Lower leg skin (tissue), 3 donors: ENCODE data around the gene AATF.

ENCODE experiments used
- POLR2A ChIP-seq, 2 donors: fragments of 450-650 bp; IDR thresholded peaks; one replicate each; pipeline ENCODE4 v1.6.1; 2016 to 2017; ENCODE audit warnings: antibody characterized with exemption in 2 of 2, mild to moderate bottlenecking in 1 of 2, moderate library complexity in 1 of 2
- TF ChIP-seq, protein P1 (sequence below), 3 donors: fragments of 450-650 bp; IDR thresholded peaks; one replicate each; pipeline ENCODE4 v1.5.1; 2016; ENCODE audit warnings: antibody characterized with exemption in 3 of 3, mild to moderate bottlenecking in 3 of 3, moderate library complexity in 2 of 3

DNA sequence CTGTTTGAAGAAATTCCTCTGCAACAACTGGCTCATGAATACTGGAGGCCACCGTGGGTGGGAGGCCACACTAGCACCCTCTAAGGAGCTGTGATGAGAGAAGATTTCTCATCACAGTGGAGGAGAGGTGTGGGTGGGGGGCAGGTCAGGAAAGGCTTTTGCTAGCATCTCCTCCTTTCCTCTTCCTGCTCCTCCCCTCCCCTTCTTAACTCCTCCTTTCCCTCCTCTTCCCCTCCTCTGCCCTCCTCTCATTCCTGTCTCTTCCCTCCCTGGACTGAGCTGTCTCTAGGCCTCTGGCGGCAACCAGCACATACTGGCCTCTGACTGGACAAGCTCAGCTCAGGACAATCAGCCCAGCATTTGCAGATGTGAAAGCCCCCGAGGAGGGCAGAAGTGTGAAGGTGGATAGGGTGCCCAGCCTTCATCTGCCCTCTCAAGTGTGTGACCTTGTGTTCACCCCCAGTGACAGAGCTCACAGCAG, 30.5 kb upstream of the AATF start:
- TF ChIP-seq, protein P1, sequence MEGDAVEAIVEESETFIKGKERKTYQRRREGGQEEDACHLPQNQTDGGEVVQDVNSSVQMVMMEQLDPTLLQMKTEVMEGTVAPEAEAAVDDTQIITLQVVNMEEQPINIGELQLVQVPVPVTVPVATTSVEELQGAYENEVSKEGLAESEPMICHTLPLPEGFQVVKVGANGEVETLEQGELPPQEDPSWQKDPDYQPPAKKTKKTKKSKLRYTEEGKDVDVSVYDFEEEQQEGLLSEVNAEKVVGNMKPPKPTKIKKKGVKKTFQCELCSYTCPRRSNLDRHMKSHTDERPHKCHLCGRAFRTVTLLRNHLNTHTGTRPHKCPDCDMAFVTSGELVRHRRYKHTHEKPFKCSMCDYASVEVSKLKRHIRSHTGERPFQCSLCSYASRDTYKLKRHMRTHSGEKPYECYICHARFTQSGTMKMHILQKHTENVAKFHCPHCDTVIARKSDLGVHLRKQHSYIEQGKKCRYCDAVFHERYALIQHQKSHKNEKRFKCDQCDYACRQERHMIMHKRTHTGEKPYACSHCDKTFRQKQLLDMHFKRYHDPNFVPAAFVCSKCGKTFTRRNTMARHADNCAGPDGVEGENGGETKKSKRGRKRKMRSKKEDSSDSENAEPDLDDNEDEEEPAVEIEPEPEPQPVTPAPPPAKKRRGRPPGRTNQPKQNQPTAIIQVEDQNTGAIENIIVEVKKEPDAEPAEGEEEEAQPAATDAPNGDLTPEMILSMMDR (IDR thresholded peaks at IDR 0.05), result no peak
- TF ChIP-seq POLR2A (IDR thresholded peaks at IDR 0.05), result no peak
